Esophagus muscularis mucosa (tissue), 4 donors: ENCODE measurements around the gene TMUB1.

ENCODE experiments used
- CTCF ChIP-seq, 3 experiments: fragments of 200-600 bp in 2 of 3; fragments of 450-650 bp in 1 of 3; sonication (generic) in 2 of 3; IDR thresholded peaks; one replicate each; pipeline ENCODE4 v1.5.1; 2017 to 2019; ENCODE audit warnings: antibody characterized with exemption in 3 of 3, mild to moderate bottlenecking in 2 of 3, moderate library complexity in 1 of 3
- EP300 ChIP-seq: sonication (generic); formaldehyde crosslinking; IDR thresholded peaks from one replicate; pipeline ENCODE4 v1.6.1; 2017; ENCODE audit warnings: antibody characterized with exemption
- POLR2A ChIP-seq: fragments of 450-650 bp; IDR thresholded peaks from one replicate; pipeline ENCODE4 v1.6.1; 2017; ENCODE audit warnings: antibody characterized with exemption, moderate library complexity, mild to moderate bottlenecking, low read depth
- POLR2AphosphoS5 ChIP-seq, 2 donors: sonication (generic); formaldehyde crosslinking; IDR thresholded peaks; one replicate each; pipeline ENCODE4 v1.6.1; 2017; ENCODE audit warnings: antibody characterized with exemption in 2 of 2

GRCh38 chr7:151115121-151115835, 32.0 kb upstream of the TMUB1 start:
- no peak for TF ChIP-seq CTCF (IDR thresholded peaks at IDR 0.05)
- TF ChIP-seq POLR2A, result no peak
- no peak for TF ChIP-seq POLR2AphosphoS5 (IDR thresholded peaks at IDR 0.05)
- TF ChIP-seq EP300, result no peak
